Hypothalamus (tissue), 51 donors: Measurements from ENCODE around the gene FOXN1.

Source experiments
- DNase-seq, 51 donors: peaks; one replicate each; lab custom pipeline; 2025; lab: John Stamatoyannopoulos, UW

Gene FOXN1

DNA sequence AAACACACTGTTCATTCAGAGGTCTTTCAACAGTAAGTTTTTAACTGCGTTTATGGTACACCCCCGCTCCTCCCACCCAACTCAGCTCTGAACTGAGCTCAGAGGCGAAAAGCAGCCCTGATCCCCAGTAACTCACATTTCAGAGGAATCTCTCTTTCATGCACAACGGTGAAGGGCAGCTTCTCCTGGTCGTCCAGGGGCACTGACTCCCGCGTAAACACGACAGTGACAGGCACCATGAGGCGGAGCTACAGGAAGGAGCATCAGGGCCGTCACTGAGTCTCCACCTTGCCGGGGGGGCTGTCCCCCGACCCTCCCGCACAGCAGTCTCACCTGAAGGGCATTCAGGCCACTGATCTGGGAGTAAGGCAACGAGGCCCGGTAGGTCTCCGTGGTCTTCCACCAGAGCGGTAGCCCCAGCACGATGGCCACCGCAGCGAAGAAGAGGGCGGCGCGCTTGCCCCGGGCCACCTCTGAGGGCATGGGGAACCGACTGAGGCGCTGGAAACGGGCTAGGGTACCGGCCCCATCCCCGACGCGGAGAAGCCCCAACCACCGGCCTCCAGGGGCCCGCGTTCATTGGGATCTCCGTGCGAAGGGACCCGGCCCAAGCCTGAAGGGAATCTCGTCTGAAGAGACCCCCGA, 64.7 kb downstream of the FOXN1 start:
- peak in 22 of 51 donors; percentile 15 to 61 (median 34) for DNase-seq

DNA sequence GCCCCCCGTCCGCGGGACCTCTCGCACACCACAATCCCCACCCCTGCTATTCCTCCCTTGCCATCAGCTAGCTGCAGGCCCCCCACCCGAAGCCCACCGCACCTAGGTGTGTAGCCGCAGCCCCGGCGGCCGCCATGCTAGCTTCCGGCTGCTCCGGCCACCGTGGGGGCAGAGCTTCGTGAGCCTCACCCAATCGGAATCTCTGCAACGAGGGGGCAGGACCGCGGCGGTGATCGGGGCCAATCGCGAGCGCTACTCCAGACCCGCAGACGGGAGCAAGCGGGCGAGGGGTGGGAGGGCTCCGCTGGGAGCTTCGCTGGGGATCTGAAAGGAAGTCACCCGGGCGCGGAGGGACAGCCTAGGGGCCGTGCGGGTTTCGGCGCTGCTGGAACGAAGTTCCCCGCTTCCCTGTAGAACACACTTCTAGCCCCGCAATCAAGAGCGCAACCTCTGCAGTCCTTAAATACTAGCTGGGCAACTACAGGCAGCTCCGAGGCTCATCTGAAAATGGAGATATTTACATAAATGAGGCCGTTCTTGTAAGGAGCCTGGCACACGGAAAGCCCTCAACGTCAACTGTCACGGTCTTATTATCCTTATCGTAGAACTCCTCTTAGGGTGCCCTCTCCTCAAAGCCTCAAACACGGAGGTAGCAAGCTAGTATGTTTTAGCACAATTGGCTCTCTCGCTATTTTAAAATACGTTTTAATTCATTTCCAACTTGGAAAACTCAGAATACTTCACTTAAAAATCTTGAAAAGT, 65.4 kb downstream of the FOXN1 start, which contains the start of gene PIGS:
TSS of gene PIGS (minus strand) at position 164 of the 762 bp plus-strand sequence. CDS start at position 136, 28 bp downstream.
- peak; percentile 44 to 98 (median 93) for DNase-seq

DNA sequence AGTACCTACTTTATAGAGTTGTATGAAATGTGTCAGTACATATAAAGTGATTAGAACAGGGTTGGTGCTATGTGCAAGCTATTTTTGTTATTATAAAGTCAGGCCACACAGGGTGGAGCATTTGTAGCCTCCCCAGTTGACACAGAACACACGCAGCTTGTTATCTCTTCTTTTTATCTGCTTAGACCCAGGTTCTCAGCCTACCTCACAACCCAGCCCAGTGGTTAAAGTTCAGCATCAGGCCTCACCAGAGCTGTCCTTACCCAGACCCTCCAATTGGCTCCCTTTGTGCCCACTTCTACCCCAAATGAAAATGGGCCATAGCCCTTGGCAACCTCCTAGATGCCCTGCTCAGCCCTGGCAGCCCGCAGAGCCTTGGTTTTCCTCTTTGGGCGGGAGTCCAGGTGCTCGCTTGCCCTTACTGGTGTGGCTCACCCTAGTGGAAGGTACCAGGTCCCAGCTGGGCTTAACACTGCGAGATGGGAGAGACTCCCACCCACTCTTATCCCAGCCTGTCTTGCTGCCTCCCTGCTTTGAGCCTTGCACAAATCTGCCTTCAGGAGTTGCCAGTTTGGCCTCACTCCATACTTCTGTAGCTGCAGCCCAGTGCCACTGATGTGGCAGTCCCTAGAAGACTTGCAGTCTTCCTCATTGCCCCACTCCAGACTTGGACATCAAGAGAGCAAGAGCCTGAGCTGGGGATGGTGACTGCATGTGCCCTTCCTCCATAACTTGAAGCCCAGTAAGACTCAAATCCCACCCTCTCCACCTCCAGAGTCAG, 66.3 kb downstream of the FOXN1 start:
- peak in 6 of 51 donors; percentile 6 to 22 (median 12) for DNase-seq

DNA sequence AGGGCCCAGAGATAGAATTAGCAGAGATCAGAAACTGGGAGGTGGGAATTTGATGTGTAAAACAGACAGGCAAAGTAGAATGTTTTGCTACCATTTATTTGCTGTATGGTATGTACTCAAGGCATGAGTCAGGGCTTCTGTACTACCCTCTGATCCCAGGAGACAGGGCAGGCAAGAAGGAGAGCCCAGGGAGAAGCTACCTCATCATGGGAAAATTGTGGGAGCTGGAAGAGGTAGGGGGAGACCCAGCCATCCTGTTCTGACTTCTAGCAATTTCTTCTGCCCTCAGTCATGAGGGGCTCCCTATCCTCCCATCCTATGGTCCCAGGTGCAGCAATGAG, 66.9 kb downstream of the FOXN1 start:
- no peak for DNase-seq

DNA sequence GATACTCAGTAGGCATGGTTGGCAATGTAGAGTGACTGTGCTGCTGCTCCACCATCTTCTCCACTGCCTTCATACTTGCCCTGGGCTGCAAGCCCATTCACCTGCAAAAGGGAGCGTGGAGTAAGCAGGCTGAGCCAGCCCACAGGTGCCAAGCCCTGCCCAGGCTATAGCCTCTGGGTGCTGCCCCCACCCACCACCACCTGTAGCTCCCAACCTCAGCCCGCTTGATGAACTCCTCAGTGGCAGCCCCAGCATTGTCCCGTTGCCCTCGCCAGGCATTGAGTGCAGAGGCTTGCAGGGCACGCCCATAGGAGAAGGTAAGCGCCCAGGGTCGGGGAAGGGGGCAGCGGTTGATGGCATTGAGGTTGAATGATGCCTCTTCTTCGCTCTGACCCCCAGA, 67.4 kb downstream of the FOXN1 start:
- DNase-seq = no peak

DNA sequence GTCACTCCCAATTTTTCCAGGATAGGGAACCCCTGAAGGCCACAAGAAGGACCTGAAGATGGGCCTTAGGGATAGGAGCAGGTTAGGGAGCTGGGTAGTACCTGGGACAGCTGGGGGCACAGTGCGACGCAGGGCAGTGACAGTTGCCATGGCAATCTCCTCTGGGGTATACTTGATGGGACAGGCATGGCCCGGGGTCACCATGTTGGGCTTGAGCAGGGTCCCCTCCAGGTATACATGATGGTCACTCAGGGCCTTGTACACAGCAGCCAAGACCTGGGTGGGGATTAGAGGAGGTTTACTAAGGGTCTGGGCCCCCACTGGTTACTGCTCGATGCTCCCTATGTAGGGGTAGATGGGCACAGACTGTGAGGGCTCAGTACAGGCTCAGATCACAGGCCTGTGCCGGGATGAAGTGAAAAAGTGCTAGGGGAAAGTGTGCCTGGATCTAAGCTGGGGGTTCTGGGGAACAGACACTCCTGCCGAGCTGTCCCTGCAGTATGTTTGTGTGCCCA, 67.9 kb downstream of the FOXN1 start:
- DNase-seq = no peak

DNA sequence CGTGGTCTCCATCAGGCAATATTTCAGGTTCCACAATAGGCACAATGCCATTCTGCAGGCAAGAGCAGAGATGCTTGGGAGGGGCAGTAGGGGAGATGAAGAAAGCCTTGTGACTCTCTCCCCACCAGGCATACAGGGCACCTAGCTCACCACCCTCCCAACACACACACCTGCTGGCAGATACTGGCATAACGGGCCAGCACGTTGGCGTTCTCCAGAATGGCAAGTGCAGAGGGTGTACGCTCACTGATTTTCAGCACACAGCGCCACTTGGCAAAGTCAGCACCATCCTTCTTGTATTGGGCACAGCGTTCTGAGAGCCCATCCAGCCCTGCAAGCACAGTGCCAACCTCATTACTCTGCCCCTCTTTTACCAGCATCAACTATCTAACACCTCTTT, 68.4 kb downstream of the FOXN1 start:
- DNase-seq = no peak

DNA sequence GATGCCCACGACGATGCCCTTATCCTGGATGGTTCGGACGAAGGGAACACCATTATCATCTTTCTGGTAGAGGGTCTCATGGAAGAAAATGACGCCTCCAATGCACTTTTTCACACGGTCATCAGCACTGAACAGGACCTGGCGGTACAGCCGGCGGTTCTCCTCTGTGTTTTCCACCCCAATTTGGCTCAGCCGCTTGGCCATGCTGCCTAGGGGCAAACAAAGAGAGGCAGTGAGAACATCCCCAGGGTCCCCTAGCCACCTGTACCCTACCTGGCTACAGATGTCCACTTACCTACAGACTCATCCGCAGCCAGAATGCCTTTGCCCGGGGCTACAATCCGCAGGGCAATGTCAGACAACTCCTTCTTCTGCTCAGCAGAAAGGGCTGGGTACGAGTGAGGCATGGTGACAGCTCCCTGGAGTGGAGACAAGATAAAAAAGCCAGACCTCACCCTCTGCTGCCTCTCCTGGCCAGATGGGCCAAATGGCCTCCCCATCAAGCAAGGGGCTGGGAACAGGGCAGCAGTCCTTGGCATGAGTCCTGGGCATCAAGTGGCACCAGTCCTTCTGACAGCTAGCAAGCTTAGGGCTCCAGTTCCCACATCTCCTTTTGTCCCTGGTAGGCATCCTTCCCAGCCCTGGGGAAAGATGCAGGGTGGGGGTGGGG, 69.1 kb downstream of the FOXN1 start:
- peak in 41 of 51 donors; percentile 14 to 81 (median 48) for DNase-seq

DNA sequence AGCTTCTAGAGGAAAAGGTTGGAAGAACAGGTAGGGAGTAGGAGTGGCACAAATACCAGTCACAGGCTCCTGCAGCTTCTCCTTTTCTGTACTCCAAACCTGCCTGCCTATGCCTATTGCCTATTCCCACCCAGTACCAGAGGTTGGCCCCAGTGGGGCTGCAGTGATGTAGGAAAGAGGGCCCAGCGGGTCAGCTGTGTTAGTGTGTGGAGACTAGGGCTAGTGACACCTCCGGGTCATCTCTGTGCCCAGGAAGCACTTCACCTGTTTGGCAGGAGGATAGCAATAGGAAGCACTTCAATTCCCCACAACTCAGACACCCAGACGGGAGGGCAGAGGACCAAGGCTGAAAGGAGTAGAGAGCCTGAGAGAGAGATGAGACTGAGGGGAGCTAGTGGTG, 69.9 kb downstream of the FOXN1 start:
- peak in 1 of 51 donors; percentile 10 for DNase-seq

DNA sequence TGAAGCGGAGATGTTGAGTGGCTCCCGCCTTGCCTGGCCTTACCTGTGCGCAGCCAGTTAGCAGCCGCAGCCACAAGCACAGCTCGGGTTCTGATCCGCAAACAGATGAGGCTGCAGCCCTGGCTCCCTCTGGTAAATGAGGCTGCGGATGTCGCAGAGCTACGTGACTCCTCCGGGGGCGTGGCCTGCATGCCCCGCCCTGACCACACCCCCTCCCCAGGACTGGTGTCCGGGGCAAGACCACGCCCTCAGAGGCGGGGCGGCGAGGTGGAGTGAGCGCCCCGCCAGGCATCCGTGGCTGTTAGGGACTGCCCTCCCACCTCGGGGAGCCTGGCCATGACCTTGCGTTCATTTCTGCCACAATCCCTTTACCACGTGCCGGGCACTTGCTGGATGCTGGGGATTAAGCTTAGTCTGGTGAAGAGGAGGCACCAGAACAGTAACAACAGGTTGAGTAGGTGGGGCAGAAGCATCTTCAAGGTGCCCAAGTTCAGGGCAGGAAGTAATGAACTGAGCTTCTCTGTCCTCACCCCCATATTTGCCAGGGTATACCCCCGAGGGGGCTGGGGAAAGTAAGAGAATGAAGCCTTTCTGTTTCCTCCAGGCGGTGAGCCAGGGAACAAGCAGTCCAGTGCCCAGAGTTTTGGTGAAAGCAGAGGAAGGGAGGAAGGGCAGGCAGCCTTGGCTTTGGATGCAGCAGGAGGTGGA, 70.8 kb downstream of the FOXN1 start, which contains the start of gene ALDOC:
TSS of gene ALDOC (minus strand) at position 138 of the 708 bp plus-strand sequence. CDS start 1,363 bp downstream, outside the sequence.
- DNase-seq = peak; percentile 33 to 98 (median 90)

DNA sequence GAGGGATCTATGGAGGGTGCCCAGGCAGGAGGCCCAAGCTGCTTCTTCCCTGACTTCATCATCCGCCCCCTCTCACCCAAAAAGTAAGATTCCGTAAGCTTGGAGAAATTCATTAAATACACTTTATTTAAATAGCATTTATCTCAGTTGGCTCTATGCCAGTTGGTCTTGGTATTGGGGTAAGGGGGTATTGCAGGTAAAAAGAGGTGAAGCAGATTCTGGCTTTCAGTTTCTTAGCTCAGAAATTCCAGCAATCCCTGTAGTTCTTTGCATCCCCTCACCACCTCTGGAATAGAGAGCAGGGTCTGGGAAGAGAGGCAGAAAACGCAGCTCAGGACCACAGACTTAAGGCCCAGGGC, 71.3 kb downstream of the FOXN1 start:
- no peak for DNase-seq

DNA sequence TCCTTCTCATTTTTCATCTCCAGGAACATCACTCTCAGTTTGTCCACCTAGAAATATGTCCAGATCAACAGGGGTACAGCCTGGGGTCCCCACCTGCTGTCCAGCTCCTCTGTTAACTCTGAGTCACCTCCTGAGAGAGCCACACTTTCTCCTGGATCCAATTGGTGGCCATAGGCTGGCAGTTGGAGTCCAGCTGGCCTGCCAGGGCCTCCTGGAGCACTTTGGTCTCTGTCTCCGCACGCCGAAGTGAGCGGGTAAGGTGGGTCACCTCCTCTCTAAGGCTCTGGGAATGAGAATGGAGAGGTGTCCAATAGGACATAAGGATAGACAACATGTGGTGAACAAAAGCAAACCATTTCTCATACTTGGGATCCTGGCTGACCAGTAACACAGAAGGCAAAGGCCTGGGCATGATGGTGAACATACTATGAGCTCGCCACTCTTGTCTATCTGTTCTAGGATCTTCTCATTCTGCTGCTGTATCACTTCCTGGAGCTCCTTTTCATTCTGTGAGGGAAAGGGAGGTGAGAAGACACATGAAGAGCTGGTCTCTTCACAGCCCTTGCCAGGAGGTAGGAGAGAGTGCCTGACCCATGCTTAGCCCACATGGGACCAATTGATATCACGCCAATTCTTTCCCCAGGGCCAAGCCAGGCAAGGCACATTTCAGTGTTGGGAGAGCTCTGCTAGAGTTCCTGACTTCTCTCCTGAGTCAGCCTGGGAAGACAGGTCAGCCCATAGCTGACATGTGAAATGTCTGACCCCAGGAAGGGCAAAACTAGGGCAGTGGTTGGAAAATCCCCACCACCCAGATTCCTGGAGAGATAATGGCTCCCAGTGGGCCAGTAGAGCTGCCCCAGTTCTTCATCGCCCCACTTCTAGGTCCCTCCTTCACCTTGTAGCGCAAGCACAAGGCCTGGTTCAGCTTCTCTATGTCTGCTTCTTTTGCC, 72.4 kb downstream of the FOXN1 start:
- DNase-seq = no peak

DNA sequence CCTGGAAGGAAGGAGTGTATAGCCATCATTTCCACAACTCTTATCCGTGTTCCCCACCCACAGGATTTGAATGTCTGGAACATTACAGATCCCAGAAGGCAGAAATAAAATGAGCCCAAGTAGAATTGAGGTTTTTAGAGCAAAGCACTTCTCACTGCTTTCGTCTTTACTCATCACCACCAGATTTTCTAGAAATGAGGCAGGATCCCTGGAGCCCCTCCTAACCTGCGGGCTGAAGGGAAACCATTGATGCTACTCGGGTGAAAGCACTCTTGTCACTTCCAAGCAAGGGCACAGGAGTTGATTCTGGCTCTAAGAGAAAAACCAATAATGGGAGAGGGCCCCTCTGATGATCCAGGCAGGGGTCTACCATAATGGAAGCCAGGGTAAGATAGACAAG, 73.4 kb downstream of the FOXN1 start:
- DNase-seq = no peak

DNA sequence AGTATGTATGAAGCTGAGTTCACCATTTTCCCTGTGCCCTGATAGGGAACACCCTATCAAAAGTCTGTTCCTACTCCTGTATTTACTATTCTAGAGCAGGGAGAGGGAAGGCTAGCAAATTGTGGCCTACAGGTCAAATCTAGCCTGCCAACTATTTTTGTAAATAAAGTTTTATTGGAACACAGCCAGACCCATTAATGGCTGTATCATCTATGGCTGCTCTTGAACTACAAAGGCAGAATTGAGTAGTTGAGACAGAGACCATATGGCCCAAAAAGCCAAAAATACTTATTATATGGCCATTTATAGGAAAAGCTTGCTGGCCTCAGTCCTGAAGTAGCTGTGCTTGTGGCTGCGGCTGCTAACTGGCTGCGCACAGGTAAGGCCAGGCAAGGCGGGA, 74.8 kb downstream of the FOXN1 start:
- no peak for DNase-seq

DNA sequence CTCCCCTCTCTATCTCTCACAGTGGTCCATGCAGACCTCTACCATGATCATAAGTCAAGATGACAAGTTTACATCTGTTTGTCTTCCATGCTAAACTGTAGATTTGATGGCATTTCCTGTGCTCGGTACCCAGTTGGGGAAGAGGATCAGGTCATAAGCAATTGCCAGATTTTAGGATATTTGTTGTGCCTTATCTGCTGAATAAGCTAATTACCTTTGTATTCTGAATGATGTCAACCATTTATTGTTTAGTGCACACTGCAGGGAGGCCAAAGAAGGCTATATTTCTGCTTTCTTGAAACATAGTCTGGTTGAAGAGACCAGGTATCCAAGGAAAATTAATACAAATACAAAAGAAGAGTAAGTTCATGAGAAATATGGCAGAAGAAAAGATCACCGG, 76.4 kb downstream of the FOXN1 start:
- DNase-seq = no peak

DNA sequence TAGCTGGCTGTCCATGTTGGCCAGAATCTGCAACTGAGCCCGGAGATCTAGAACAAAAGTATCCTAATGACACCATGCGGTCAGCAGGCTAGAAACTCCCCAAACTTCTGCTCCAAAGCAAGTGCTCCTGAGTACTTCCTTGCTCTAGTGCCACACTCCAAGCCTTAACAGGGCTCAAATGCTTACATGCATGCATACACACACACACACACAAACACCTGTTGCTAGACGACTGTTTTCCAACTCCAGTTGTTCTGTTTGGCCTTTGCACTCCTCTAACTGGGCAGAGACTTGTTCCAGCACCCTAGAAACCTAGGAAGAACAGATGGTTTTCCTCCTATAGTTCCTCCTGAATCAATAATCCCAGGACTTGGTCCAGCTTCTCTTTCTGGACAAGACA, 78.3 kb downstream of the FOXN1 start:
- DNase-seq = no peak

DNA sequence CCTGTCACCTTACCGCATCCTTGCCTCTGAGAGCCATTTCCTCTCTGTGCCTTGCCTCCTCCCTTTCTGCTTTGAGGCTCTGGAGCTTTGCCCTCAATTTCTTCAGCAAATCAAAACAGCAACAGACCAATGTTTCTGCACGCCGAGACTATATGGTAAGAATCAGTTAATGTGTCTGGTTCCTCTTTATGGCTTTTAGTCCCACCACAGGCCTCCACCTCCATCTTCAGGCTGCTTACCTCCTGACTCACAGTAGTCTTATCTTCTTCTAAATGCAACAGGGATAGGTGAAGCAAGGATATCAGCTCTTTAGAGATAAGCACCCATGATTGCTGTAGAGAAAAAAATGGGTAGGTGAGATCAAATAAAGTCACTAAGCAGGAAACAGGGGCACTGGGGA, 79.7 kb downstream of the FOXN1 start:
- DNase-seq = no peak
